GM12892 (cell line): ENCODE results near the gene NTMT1.
"Not testable (repeated sequence)": the region's sequence is repeated elsewhere in the genome, so short reads cannot be mapped to it uniquely, and the experiment has no call there.

Experiments
- DNase-seq: peaks from one replicate; pipeline ENCODE4 v3.0.0; 2011; ENCODE audit not compliant: insufficient read length
- FAIRE-seq: peaks from 2 replicates; lab custom pipeline; 2011; peaks lifted over from hg19 to GRCh38; lab: Jason Lieb, UNC
- POLR2A ChIP-seq: IDR thresholded peaks from 2 replicates; pipeline ENCODE4 v1.6.1; 2011; ENCODE audit warnings: low read depth, low read length, control low read depth
- POLR2AphosphoS5 ChIP-seq: IDR thresholded peaks from 2 replicates; pipeline ENCODE4 v1.6.1; 2011; ENCODE audit warnings: low read depth, low read length, control low read depth
- TAF1 ChIP-seq: IDR thresholded peaks from 2 replicates; pipeline ENCODE4 v1.6.1; 2011; ENCODE audit warnings: low read depth, mild to moderate bottlenecking, control low read depth, low read length, borderline replicate concordance

Gene NTMT1

DNA sequence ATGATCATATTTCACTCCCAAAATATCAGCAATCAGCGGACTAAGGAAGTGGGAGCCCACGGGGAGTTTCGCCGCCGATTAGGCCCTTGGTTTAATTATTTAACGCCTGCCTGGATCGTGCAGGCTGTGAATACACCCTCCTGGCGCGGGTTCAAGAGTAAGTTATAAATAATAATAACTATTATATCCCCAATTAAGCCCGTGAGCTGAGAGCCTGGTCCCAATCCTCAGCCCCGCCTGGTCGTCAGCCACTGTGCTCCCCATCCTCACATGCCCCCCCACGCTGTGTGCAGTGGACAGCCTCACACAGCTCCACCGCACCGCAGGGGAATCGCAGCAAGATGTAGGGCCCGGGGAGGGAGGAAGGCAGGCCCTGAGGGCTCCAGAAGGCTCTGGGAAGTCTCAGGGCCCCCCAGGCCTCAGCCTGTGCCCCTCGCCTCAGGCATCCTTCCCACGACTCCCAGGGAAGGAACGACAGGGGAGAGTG is 28.6 kb downstream of the NTMT1 start:
- DNase-seq (no peak), FAIRE-seq (no peak)
- TF ChIP-seq POLR2AphosphoS5 (no peak), TAF1 (no peak), POLR2A (no peak)

DNA sequence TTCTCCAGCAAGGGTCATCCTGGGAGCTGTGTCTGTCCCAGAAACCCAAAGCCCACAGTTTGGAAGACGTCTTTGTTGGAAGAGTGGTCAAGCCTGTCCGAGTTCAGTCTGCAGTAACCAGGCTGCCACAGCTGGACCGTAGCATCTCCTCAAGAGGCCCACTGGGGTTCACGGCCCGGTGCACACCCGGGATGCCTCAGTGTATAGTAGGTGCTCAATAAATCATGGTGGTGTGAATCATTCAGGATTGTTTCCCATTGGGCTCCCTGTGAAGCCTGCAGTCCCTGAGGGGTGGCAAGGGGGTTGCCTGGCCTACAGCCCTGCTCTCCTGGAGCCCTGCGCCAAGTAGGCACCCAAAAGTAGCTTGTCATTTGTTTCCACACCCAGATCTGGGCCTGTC is 29.2 kb downstream of the NTMT1 start:
- TF ChIP-seq POLR2AphosphoS5, result no peak
- no peak for TF ChIP-seq POLR2A
- TF ChIP-seq TAF1, result no peak
- FAIRE-seq (no peak), DNase-seq (no peak)

DNA sequence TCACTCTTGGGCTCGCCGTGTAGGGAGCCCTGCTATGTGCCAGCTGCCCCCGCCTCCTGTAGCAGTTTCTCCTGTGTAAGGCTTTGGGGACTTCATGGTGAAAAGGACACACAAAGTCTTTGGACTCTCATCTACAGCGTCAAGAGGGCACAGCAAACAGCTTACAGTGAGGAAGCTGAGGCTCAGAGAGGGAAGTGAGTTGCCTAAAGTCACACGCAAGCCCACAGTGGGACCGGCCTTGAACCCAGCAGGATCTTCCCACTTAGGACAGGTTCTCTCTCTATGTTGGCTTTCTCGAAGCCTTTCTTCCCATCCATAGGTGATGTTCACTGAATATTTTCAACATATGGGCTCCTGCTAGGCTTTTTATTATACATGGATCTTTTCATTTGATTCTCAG is 29.7 kb downstream of the NTMT1 start:
- TF ChIP-seq POLR2AphosphoS5 (no peak), POLR2A (no peak), TAF1 (no peak)
- FAIRE-seq, result no peak
- no peak for DNase-seq

DNA sequence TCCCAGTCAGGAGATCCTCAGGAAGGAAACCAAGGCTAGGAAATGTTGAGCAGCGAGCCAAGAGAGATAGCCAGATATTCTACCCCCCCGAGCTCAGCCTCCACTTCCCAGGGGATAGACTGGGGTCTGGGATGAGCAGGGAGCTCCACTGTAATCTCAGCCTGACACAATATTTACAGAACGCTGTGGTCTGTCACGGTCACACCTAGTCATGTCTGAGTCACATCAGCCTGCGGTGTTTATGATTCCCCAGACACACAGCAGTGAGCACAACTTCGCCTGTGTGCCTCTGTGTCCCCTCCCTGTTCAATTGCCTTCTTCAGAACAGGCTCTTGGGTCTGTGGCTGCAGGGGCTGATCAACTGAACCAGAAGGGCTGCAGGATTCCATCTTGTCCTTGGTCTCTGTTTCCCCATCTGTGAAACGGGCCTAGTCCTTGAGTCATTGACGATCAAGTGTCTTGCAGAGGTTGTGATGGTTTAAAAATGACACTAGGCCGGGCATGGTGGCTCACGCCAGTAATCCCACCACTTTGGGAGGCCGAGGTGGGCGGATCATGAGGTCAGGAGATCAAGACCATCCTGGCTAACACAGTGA is 30.9 kb downstream of the NTMT1 start:
- TF ChIP-seq POLR2AphosphoS5 (no peak), TAF1 (no peak), POLR2A (no peak)
- no peak for FAIRE-seq
- DNase-seq, result no peak

DNA sequence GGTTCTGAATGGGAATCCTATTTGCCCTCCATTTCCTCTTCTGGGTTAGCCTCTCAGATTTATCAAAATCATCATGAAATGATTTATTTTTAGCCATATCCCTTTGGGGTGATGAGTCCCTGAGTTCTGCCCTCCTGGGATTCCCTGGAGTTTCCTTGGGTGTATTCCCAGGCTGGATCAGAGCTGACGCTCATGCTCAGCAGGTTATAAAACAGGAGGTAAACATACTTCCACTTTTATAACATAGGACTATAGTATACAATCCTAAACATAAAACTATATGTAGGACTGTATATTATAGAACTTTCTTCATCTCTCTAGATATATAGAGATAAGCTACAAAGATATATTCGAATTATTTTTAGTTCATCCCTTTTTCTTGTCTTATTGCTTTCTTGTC is 35.1 kb downstream of the NTMT1 start:
- DNase-seq (no peak), FAIRE-seq (no peak)
- TF ChIP-seq POLR2A (no peak), TAF1 (no peak), POLR2AphosphoS5 (no peak)

DNA sequence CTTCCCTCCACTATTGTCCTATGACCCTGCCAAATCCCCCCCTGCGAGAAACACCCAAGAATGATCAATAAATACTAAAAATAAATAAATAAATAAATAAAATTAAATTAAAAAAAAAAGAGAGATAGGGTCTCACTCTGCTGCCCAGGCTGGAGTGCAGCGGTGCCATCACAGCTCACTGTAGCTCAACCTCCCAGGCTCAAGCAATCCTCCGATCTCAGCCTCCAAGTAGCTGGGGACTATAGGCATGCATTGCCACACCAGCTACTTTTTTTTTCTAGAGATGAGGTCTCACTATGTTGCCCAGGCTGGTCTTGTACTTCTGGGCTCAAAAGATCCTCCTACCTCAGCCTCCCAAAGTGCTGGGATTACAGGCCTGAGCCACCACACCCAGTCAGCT is 36.3 kb downstream of the NTMT1 start:
- DNase-seq, FAIRE-seq: not testable (repeated sequence)

DNA sequence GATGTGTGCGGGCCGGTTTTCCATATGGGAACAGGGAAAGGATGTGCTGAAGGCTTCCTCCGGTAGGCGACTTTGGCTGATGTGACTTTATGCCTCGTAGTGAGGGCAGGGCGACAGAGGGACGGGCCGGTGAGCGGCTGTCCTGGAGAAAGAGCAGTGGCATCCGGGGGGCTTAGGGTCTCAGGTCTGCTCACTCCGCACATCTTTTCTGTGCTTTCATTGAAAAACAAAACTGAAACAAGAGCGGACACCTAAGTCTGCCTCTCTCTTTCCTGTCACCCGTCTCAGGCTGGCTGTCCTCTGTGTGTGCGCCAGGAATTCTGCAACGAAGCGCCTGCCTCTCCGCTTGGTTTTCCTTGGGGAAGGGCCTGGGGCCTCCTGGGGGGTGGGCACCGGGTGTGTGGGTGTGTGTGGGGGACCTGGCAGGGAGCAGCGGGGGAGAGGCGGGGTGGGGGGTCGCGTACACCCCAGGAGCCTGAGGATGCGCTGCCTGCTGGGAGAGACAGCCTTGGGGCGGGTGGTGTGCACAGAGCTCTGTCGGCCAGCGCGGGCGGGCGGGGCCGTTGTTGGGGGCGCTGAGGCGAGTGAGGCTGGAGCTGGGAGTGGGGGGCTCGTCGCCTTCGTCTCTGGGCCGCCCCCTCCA is 38.9 kb downstream of the NTMT1 start:
- DNase-seq, result no peak
- FAIRE-seq, result no peak
- no peak for TF ChIP-seq POLR2A
- no peak for TF ChIP-seq POLR2AphosphoS5
- no peak for TF ChIP-seq TAF1

DNA sequence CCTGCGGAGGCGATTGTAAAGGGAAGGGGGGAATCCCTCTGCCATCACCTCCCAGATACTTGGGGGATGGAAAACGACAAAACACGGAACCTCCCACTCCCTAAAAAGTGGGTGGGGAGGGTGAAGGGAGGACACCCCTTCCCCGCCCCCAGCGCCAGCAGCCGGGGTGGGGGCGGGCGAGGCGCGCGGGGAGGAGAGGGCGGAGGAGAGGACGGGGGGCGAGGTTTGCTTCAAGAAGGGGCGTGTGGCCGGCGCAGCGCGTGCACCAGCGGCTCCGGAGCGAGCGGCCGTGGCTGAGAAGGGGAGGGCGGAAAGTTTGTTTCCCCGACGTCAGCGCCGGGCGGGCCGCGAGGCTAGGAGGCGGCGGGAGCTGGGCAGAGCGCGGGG is 39.4 kb downstream of the NTMT1 start, which contains the start of gene PRRX2:
TSS of gene PRRX2 (plus strand) at position 259 of the 387 bp plus-strand sequence. CDS start 221 bp downstream, outside the sequence.
- TF ChIP-seq POLR2A (no peak), POLR2AphosphoS5 (no peak), TAF1 (no peak)
- FAIRE-seq, result no peak
- no peak for DNase-seq

DNA sequence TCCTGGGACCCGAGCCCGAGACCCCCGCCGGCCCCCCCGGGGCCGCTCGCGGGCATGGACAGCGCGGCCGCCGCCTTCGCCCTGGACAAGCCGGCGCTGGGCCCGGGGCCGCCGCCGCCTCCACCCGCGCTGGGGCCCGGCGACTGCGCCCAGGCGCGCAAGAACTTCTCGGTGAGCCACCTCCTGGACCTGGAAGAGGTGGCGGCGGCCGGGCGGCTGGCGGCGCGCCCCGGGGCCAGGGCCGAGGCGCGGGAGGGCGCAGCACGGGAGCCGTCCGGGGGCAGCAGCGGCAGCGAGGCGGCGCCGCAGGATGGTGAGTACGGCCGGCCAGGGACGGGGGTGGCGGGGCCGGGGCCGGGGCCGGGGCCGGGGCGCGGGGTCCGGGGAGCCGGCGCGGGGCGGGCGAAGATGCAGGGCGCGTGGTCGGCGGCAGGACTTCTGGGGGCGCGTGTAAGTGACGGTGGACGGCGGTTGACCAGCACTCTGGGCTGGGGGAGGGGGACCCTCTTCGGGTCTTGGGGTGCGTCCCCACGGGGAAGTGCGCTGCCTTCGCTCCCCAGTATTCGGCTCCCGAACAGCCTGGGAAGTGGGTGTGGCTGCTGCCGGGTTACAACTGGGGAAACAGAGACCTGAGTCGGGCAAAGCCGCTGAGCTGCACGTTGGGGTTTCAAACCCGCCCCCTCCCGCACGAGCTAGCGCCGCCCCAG is 40.0 kb downstream of the NTMT1 start:
- no peak for TF ChIP-seq POLR2A
- no peak for TF ChIP-seq TAF1
- no peak for TF ChIP-seq POLR2AphosphoS5
- FAIRE-seq, result no peak
- DNase-seq, result no peak

DNA sequence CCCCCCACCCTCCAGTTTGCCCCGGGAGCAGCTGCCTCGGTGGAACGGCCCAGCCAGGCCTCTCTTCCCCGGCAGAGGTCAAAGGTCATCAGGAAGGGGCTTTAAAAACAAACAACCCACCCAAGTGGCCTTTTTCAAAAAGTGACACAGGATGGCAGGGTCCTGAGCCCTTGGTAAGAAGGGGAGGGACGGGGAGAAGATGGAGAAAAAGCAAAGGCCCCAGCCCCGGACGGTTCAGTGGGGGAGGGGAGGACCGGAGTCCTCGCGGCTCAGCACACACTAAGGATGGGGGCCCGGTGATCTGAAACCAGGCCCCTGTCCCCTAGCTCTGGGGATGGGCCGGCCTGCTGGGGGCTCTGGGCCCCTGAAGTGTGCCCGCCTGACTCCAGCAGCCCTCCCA is 40.6 kb downstream of the NTMT1 start:
- no peak for TF ChIP-seq POLR2AphosphoS5
- FAIRE-seq, result no peak
- DNase-seq, result no peak

DNA sequence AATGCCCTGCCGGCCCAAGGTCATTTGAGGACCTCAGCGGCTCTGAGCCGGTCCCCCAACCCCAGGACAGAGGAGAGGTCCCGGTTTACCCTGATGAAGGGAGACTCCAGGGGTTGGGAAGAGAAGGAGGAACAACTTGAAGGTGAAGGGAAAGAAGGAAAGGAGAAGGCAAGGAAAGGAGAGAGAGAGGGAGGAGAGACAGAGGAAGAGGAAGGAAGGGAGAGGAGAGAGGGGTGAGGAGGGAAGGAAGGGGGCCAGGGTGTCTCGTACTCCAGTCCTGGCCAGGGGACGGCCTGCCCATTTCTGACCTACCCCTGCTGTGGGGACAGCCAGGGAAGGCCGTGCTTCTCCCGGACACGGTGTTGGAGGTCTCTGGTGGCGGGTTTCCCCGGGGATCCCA is 41.4 kb downstream of the NTMT1 start:
- no peak for FAIRE-seq

DNA sequence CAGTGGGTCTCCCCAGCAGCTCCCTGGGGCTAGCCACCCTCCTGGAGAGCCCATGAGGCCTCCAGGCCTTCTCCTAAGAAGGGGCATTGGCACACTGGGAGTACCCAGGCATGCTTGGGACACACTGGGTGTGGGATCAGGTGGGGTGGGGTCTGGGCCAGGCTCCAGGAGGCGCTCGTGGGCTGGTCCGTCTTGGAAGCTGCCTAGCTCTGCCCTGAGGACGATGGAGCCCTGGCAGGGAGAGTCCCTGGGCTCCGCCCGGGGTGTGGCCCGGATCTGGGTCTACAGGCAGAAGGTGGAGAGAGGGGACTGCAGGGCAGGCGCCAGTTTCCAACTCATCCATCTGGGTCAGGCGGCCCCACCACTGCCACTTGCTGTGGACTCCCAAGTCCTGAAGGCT is 41.9 kb downstream of the NTMT1 start:
- no peak for DNase-seq
- no peak for FAIRE-seq
- TF ChIP-seq TAF1, result no peak
- TF ChIP-seq POLR2A, result no peak
- no peak for TF ChIP-seq POLR2AphosphoS5

More for the DNA sequence above, 41.4 kb downstream of the NTMT1 start:
- DNase-seq, result no peak
- TF ChIP-seq POLR2AphosphoS5, result no peak
- TF ChIP-seq POLR2A, result no peak
- no peak for TF ChIP-seq TAF1
